DLD1 (cell line): Measurements from ENCODE around the gene LAMA5.

ENCODE experiments used
- in situ Hi-C: cut with HindIII; loops from 2 replicates; pipeline ENCODE4 v1.10.0; 2017; ENCODE audit warnings: low sequenced_read_pairs

Gene LAMA5

GRCh38 chr20:62332421-62332820 lies 34.7 kb downstream of the LAMA5 start:
- in situ Hi-C loops, result no loop called here

GRCh38 chr20:62331347-62331746 lies 35.8 kb downstream of the LAMA5 start:
- in situ Hi-C loops, result no loop called here

- in situ Hi-C loops, result no loop called here
These were observed 36.4 kb downstream of the LAMA5 start for GRCh38 chr20:62330576-62331317.

- in situ Hi-C loops, result no loop called here
These were observed 37.4 kb downstream of the LAMA5 start for GRCh38 chr20:62329389-62330377.

GRCh38 chr20:62328684-62329388 lies 38.3 kb downstream of the LAMA5 start:
- in situ Hi-C loops, result no loop called here

GRCh38 chr20:62327726-62328495 lies 39.2 kb downstream of the LAMA5 start:
- in situ Hi-C loops, result no loop called here

- in situ Hi-C loops, result no loop called here
These were observed 40.0 kb downstream of the LAMA5 start for GRCh38 chr20:62326959-62327725.

GRCh38 chr20:62326559-62326958 lies 40.6 kb downstream of the LAMA5 start:
- in situ Hi-C loops, result no loop called here

- in situ Hi-C loops, result no loop called here
These were observed 41.8 kb downstream of the LAMA5 start for GRCh38 chr20:62325172-62325905.

GRCh38 chr20:62323980-62324906 lies 42.9 kb downstream of the LAMA5 start:
- in situ Hi-C loops, result no loop called here

GRCh38 chr20:62323146-62323979 lies 43.7 kb downstream of the LAMA5 start:
- in situ Hi-C loops, result no loop called here

GRCh38 chr20:62322492-62323041 lies 44.5 kb downstream of the LAMA5 start:
- in situ Hi-C loops, result no loop called here

GRCh38 chr20:62321975-62322374 lies 45.1 kb downstream of the LAMA5 start:
- in situ Hi-C loops, result no loop called here

- in situ Hi-C loops, result no loop called here
These were observed 45.6 kb downstream of the LAMA5 start for GRCh38 chr20:62321521-62321948.

- in situ Hi-C loops, result no loop called here
These were observed 46.3 kb downstream of the LAMA5 start for GRCh38 chr20:62320581-62321354.

GRCh38 chr20:62319346-62319909 lies 47.7 kb downstream of the LAMA5 start:
- in situ Hi-C loops, result no loop called here
